Measurements from ENCODE around the gene NUDT17.

DNA sequence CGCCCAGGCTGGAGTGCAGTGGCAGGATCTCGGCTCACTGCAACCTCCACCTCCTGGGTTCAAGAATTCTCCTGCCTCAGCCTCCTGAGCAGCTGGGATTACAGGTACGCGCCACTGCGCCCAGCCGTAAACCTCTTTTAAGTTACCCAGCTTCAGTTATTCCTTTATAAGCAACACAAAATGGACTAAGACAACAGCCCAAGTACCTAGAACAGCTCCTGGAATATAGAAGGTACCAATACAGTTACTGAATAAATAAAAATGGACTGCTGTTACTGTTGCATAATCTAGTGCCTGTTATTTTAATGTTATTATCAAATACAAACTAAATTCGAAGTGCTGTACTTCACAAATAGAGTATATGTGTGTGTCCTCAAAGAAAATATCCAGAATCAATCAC lies 38.6 kb upstream of the NUDT17 start:
- TF ChIP-seq POLR2AphosphoS5 (IDR thresholded peaks at IDR 0.05; ENCODE audit: low read depth, low read length) (no peak), EZH2 (IDR thresholded peaks at IDR 0.05; ENCODE audit: low read depth, low read length, severe bottlenecking) (no peak), RBBP5 (IDR thresholded peaks at IDR 0.05; ENCODE audit: borderline replicate concordance, low read depth, low read length) (no peak), POLR2A (IDR thresholded peaks at IDR 0.05; ENCODE audit: control extremely low read depth in 1 of 2, low read depth in 2 of 2, low read length in 2 of 2) (no peak)
- TF ChIP-seq, protein P1, sequence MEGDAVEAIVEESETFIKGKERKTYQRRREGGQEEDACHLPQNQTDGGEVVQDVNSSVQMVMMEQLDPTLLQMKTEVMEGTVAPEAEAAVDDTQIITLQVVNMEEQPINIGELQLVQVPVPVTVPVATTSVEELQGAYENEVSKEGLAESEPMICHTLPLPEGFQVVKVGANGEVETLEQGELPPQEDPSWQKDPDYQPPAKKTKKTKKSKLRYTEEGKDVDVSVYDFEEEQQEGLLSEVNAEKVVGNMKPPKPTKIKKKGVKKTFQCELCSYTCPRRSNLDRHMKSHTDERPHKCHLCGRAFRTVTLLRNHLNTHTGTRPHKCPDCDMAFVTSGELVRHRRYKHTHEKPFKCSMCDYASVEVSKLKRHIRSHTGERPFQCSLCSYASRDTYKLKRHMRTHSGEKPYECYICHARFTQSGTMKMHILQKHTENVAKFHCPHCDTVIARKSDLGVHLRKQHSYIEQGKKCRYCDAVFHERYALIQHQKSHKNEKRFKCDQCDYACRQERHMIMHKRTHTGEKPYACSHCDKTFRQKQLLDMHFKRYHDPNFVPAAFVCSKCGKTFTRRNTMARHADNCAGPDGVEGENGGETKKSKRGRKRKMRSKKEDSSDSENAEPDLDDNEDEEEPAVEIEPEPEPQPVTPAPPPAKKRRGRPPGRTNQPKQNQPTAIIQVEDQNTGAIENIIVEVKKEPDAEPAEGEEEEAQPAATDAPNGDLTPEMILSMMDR (IDR thresholded peaks at IDR 0.05; ENCODE audit: control extremely low read depth in 1 of 3, insufficient read depth in 1 of 3, low read depth in 1 of 3, low read length in 3 of 3) = no peak
- TF ChIP-seq, protein P2, sequence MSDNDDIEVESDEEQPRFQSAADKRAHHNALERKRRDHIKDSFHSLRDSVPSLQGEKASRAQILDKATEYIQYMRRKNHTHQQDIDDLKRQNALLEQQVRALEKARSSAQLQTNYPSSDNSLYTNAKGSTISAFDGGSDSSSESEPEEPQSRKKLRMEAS (IDR thresholded peaks at IDR 0.05) = no peak
